GM21526 (cell line): Measurements from ENCODE around the gene MBNL1.
A peak's percentile ranks its signal among the peaks of the same experiment; 100 is the strongest.

Experiments used
- ATAC-seq: cut with Tn5 transposase; IDR thresholded peaks from one replicate; pipeline ENCODE4 v1.9.1; 2021; ENCODE audit warnings: moderate library complexity; ENCODE audit not compliant: unreplicated experiment, low FRiP score

MBNL1 gene

GRCh38 chr3:152251916-152252315 lies 16.8 kb upstream of the MBNL1 start:
- no peak for ATAC-seq

GRCh38 chr3:152252755-152253154 lies 16.0 kb upstream of the MBNL1 start:
- ATAC-seq: no peak

DNA sequence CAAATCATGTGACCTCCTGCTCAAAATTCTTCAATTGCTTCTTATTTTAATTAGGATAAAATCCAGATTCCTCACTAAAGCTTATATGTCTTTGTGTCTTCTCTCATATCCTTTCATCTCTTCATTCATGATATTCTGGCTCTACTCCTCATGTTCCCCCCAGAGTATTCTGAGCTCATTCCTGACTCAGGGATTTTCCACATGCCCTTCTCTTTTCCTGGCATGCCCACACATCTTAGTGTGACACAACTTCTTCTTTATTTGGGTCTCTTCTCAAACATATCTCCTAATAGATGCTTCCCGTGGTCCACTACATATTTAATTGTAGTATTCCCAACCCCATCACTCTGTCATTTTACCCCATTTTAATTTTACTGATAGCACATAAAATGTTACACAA lies 15.2 kb upstream of the MBNL1 start:
- no peak for ATAC-seq

- no peak for ATAC-seq
Measured at GRCh38 chr3:152254041-152254440, 14.7 kb upstream of the MBNL1 start.

DNA sequence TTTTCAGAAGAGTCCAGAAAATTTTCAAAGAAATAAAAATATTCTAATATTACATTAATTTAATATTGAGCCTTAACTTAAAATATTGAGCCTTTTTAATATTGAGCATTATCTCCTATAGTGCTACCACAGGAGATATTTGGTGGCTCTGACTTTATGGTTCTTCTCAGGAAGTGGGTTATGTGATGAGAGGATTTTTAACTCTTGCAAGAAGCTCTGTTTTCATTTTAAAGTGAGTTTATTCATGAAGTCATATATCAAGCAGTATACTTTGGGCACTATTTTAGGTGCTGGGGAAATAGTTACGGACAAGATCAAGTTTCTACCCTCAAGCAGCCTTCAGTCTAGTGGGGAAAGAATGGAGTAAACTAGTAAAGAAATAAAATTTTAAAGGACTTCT lies 13.4 kb upstream of the MBNL1 start:
- no peak for ATAC-seq

- ATAC-seq: no peak
Measured at GRCh38 chr3:152256851-152257562, 11.7 kb upstream of the MBNL1 start.

DNA sequence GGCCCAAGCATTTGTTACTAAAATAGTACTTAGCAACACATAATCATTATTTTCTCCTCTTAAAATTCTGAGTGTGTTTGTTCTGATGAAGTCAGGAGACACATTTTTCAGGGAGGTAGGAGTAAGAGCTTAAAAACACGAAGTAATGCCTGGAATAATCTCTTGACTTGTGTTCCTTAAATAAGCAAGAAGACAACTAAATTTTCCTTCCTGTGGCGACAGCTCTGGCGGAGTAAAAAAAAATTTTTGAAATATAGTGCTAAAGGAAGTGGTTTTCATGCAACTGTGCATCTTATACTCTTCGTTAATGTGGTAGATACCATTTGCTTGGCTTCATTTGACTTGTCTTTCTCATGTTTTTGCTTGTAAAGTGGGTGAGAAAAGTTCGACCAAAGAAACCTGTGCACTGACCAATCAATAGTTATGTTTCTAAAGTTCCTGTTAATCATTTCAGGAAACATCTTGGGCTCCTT lies 11.1 kb upstream of the MBNL1 start:
- peak; percentile 69 for ATAC-seq

DNA sequence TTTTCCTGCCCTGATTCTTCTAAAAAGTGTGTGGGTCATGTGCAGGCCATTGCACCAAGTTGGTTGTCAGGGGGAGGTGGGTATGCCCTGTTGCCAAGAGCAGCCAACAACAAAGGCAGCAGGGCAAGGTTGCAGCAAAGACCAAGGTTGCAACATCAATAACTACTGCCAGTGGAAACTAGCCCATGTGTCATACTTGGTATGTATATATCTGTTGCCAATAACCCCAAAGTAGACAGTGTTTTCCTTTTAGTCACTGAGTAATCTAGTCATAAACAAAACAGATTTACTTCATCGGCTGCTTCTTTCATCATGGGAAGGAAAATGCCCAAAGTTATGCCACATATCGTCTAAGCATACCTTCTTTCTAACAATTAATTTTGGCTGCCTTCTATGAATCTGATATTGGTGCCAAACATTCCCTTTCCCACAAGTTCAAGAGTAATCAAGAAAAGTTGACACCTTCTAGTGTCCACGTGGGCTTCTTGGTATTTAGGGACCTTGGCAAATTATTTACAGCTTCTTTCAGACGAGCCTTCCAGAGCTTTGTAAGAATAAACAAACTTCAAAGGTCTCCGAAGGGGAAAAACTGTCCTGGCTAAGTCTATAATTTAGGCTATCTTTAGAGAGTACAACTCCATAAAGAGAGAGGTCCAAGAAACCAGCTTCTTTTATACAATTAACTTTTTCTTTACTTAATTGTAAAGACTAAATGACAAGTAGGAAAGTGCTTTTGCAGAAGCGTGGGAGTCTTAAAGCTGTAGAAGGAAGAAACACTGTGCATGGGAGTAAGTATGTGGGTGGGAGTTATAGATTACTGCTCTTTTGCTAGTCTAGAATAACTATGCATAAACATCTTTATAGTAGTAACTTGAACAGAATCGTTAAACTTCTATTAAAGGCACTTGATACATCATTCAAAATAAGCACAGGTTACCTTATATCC lies 10.0 kb upstream of the MBNL1 start:
- ATAC-seq: no peak

GRCh38 chr3:152259468-152259867 lies 9.3 kb upstream of the MBNL1 start:
- no peak for ATAC-seq

GRCh38 chr3:152260026-152260425 lies 8.7 kb upstream of the MBNL1 start:
- no peak for ATAC-seq

- ATAC-seq: no peak
Measured at GRCh38 chr3:152260529-152260928, 8.2 kb upstream of the MBNL1 start.

- ATAC-seq: no peak
Measured at GRCh38 chr3:152261329-152261728, 7.4 kb upstream of the MBNL1 start.

GRCh38 chr3:152263711-152264110 lies 5.0 kb upstream of the MBNL1 start:
- ATAC-seq: no peak

DNA sequence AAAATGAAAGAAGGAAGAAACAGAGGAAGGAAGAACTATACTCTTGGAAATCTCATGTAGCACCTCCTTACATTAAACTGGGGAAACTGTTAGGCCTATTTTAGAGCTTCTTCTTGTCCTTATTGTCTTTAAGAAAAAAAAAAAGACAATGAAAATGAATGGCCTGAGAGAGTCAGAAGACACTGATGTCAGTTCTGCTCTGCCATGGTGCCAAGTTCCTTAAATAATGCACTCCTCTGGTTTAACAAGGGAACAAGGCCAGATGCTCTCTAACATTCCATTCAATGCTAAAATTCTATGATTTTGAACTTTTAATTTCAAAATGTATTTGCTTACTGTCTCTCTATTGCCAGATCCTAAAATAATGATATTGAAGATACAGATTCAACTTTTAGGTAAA lies 4.4 kb upstream of the MBNL1 start:
- no peak for ATAC-seq

- ATAC-seq: no peak
Measured at GRCh38 chr3:152266221-152266995, 2.3 kb upstream of the MBNL1 start.

DNA sequence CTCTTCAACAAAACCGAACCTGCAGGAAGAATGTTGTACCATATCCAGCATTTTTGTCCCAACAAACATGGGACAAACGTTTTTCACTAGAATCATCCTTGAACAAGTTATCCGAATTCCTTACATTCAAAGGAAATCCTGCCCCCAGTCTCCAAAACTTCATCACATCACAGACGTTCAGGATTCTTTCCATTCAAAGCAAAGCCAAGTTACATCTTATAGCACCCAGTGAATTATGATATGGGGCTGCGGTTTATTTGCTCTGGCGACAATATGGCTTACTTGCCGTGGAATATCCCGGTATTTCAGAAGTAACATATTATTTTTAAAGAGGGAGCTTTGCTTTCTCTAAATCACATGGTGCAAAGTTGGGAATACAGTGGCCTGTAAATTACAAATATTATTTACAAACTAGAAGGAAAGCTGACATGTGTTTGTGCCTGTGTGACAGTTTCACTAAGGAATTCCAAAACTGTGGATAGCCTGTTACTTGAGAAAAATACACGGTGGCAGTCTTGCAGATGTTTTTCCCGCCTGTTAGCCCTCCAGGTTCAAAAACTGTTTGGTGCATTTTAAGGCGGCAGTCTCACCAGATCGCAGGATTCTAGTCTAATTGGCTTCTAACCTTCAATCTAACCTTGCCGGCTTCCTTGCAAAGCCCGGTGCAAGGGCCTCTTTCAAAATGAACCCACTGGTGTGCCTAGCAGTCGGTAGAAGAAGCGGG lies 736 bp upstream of the MBNL1 start:
- ATAC-seq: no peak

DNA sequence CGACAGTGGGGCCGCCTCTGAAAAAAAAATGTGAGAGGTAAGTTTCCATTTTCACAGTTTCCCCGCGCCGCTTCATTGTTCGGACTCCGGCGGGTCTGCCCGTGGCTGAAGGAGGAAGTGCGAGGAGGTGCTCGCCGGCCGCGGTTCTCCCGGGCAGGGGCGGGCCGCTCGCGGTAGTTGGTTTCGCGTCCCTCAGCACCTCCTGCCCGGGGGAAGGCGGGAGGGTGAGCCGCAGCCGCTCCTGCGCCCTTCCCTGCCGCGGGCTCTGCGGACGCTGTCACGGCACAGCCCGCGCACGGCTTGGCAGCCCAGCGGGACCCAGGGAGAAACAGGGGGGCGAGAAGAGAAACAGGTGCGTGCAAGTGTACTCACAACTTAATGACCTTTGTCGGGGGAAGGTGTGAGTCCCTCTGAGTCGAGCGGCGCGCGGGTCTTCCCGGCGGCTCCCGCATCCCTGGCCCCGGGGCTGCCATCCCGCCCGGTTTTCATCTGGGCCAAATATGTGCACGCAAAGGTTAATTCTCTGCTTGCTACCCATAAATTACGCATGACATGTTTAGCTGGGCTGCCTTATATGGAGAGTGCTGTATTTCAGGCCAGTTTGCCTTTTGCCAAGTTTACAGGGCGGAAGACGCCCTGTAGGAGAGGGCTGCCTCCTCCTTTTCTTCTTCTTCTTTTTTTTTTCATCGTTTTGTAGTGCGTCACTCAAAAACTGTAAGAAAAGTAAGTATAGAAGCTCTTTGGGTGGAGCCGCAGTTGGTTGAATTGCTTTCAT lies 514 bp downstream of the MBNL1 start:
- peak; percentile 55 for ATAC-seq

- ATAC-seq: no peak
Measured at GRCh38 chr3:152269831-152270734, 1.4 kb downstream of the MBNL1 start.
